ENCODE results near the gene NHEJ1. TPM values are rescaled to one million over a fixed set of nuclear protein-coding genes. Genes with fewer than 3 reads are reported as not detected.
A peak's percentile ranks its signal among the peaks of the same experiment; 100 is the strongest.

NHEJ1 gene
- total and polyA plus RNA-seq, 2 of the 13 experiments (the other 11 are each of a cell fraction or from before 2014, with no cell fraction given) = 30.0 to 30.7 TPM

- no peaks in the 10 kb centered on the region for H3K36me3 ChIP-seq (replicated peaks in 1 of 2; ENCODE audit: control insufficient read depth in 1 of 2, insufficient read depth in 2 of 2, low read length in 2 of 2)
- no peak for DNase-seq (ENCODE audit: low spot score)
- H3K27ac ChIP-seq (ENCODE audit: extremely low read length, insufficient read depth, low read length) = peak overlapping the region; percentile 25
- peak; percentile 39 for ATAC-seq
- no peak overlapping the region for H2AFZ ChIP-seq (ENCODE audit: low read length)
- ChIA-PET POLR2A (interaction anchor here (0.7 to 10.9 kb wide), 11 partner anchors 8 to 79 kb away, joined by 3 to 102 read pairs (median 9); partner anchors contain the start of genes ABCB6, CNPPD1, DNAJB2 and GLB1L), CTCF (ENCODE audit: low intra/inter-chr PET ratio, low total read pairs) (no interaction called here)
- BruUV-seq (replicated peaks) = no TSS peak
- 77% methylated on average over 12 of the region's 12 CpGs for WGBS (ENCODE audit: low lambda C conversion rate)
- TF ChIP-seq ATF3 (CRISPR knock-in tag; IDR thresholded peaks at IDR 0.05) (no peak), YEATS4 (CRISPR knock-in tag; IDR thresholded peaks at IDR 0.05; ENCODE audit: borderline replicate concordance) (no peak), BHLHE40 (IDR thresholded peaks at IDR 0.05; ENCODE audit: low read length) (no peak), ZNF407 (CRISPR knock-in tag; IDR thresholded peaks at IDR 0.05; ENCODE audit: not compliant biosample characterization) (peak; percentile 38), ZNF33B (CRISPR knock-in tag; IDR thresholded peaks at IDR 0.05) (no peak), MED1 (CRISPR knock-in tag; IDR thresholded peaks at IDR 0.05) (0 out of 2 replicates have a peak, but pooled peaks have one; percentile 17)
- H3K4me2 ChIP-seq (ENCODE audit: low read depth, low read length) = peak overlapping the region; percentile 37; the same call in 1 of the 2 replicates
- no peak for FAIRE-seq
- intact Hi-C loops (cut with micrococcal nuclease; ENCODE audit: unreplicated experiment) = no loop called here
- no peaks in the 10 kb centered on the region for H4K20me1 ChIP-seq (ENCODE audit: insufficient read depth, low read length)
- H3K9me3 ChIP-seq (ENCODE audit: low read length) = no peaks in the 10 kb centered on the region
- peaks cover 33% of the 10 kb centered on the region for H3K4me1 ChIP-seq (ENCODE audit: insufficient read depth, low read length)
- H3K79me2 ChIP-seq (ENCODE audit: insufficient read depth, low read length) = no peaks in the 10 kb centered on the region
- H3K4me3 ChIP-seq (replicated peaks in 1 of 3; ENCODE audit: insufficient read depth in 1 of 3, low read depth in 2 of 3, low read length in 3 of 3) = no peak overlapping the region
- in situ Hi-C loops (cut with HindIII; ENCODE audit: extremely low pct_ligation_motif_present, low pct_unique_long_range_greater_than_20kb) = no loop called here
- H3K9ac ChIP-seq (ENCODE audit: insufficient read depth, low read depth, low read length) = no peak overlapping the region
- no peaks in the 10 kb centered on the region for H3K27me3 ChIP-seq (ENCODE audit: control insufficient read depth in 1 of 2, insufficient read depth in 2 of 2, low read length in 2 of 2)
These were observed 39.0 kb upstream of the NHEJ1 start for GRCh38 chr2:219199470-219200211.

Measured in HepG2 (cell line).